GM19455 (cell line): ENCODE data around the gene HPCA.
"Not testable (repeated sequence)": the region's sequence is repeated elsewhere in the genome, so short reads cannot be mapped to it uniquely, and the experiment has no call there.

Experiments used
- ATAC-seq: cut with Tn5 transposase; IDR thresholded peaks from one replicate; pipeline ENCODE4 v1.9.1; 2021; ENCODE audit not compliant: unreplicated experiment

The HPCA gene

DNA sequence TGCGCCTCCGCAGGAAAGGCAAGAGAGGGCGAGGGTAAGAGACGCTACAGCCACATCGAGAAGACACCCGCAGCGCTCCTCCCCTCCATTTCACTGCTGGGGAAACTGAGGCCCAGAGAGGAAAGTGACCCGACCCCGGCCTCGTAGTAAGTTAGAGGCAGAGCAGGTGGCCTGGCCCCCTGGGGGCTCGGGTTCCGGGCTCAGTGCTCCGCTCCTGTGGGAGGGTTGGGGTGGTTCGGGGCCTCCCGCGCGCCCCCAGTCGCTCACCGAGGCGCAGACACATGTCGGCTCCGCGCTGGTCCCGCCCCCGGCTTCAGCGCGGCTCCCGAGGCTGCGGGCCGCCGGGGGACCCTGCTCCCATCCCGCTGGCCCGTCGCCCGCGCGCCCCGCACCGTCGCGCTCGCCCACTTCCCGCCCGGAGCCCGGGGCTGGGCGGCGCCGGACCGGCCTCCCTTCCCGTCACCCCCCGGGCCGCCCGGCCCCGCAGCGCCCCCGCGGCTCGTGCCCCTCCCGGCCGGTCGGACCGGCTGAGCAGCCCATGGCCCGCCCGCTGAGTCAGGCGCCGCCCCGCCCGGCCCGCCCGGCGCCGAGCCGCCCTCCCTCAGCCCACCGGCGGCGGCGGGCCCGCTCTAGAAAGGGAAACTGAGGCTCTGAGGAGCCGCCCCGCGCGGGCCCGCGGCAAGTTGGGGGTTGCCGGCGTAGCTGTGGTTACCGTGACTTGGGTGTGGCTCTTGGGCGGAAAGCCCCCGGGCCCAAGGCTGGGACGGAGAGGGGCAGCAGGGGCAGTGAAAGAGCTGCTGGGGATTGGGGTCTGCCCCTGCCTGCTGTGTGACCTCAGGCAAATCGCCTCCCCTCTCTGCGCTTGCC, 14.9 kb downstream of the HPCA start, which contains the start of gene TMEM54:
Gene TMEM54, minus strand, starts transcription at position 434 of the 867 bp plus-strand sequence. Its CDS starts 151 bp downstream, at position 283.
- no peak for ATAC-seq

DNA sequence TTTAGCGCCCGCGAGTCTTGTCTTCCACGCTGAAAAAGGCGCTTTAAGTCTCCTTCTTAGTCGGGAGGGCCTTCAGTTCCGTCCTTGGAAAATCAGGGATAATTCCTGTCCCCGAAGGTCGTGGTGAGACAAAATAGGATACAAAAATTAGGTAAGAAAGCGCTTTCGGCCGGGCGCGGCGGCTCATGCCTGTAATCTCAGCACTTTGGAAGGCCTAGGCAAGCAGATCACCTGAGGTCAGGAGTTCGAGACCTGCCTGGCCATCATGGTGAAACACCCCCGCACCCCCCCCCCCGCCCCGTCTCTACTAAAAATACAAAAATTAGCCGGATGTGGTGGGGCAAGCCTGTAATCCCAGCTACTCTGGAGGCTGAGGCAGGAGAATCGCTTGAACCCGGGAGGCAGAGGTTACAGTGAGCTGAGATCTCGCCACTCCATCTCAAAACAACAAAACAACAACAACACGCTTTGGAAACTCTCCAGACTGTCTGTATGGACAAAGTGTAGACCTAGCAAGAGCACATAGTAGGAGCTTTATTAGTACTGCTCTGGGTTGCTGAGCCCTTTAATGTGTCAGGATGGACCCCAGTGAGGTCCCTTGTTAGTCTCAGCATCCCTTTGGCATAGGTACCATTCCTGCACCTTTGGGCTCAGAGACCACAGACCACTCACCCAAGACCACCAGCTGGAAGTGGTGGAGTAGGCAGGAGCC, 15.7 kb downstream of the HPCA start:
- ATAC-seq = no peak

DNA sequence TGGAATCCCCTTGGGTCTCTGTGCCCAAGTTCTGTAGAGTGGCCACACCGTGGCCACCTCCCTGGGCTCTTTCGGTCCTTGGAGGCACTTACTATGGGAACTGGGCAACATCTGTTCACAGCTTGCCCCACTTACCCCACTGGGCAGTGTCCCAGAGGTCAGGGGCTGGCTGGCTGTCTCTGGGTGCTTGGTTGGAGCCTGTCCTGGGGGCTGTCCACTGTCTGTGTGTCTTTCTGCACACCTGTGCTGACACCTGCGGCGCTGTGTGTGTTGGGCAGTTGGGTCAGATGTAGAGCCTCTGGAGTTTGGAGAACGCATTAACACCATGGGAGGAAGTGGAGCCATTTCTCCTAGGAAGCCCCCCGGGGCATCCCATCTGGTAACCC, 16.2 kb downstream of the HPCA start:
- no peak for ATAC-seq

DNA sequence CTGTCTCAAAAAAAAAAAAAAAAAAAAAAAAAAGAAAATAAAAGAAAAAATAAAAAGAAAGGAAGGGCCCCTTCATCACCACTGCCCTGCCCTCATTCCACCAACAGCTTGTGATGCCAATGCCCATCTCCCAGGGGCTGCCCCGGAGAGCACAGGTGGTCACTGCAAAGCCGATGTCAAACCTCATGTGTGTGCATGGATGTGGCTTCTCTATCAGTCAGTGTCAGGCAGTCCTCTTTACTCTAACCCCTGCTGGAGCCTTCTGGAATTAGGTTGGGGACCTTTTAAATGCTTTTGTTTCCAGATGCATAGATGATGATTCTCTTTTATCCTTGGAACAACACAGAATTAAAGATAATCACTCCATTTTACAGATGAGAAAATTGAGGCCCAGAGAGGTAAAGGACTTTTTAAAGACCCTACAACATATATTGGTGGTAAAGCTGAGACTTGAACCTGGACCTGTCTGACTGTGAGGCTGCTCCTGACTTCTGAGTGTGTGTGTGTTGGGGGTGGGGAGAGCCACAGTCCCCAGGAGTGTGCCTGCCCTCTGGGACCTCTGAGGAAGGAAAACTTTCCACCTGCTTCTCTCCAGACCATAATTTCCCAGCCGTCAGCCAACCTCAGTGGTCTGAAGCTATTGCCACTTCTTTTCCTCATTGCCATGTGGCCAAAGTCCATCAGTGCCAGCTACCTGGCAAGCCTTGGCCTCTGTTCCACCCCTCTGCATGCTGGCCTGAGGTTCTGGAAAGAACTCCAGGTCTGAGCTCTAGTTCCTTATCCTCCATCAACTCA, 17.9 kb downstream of the HPCA start:
- no peak for ATAC-seq

DNA sequence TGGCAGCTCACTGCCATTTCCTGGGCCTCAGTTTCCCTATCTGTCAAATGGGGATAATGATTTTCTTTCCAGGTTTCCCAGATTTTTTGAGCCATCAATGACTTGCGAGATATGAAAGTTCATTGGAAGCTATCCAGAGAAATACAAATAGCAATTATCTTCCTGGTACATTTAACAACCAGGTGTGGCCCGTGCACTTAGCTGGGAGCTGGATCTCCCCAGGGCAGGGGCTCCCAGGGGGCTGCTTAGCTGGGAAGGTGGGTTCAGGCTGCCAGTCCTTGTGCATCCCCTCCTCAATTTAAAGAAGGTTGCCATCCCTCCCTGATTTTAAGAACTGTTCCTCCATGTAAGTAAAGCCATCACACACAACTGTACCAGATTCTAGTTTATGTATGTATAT, 18.5 kb downstream of the HPCA start:
- no peak for ATAC-seq

DNA sequence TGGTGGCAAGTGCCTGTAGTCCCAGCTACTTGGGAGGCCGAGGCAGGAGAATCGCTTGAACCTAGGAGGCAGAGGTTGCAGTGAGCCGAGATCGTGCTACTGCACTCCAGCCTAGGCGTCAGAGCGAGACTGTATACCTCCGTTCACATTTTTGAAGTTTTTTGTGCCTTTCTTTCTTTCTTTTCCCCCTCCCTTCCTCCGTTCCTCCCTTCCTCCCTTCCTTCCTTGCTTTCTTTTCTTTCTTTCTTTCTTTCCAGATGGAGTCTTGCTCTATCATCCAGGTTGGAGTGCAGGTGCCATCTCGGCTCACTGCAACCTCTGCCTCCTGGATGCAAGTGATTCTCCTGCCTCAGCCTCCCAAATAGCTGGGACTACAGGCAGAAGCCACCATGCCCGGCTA, 19.3 kb downstream of the HPCA start:
- ATAC-seq = not testable (repeated sequence)

DNA sequence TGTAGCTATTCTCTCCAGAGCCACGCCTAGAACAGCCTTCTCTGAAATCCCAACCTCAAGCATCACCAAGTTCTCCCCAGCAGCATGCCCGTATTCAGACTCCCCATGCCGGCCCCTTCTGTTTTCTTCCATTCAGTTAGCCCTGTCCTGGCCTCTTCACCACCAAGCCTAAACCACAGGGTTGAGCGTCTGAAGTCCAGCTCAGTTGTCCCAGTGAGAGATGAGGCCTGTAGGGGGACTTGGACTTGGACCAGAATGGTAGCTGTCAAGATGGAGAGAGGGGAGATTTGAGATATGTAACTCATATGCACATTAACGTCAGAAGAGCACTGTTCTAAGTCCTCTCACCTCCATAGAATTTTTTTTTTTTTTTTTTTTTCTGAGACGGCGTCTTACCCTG, 20.4 kb downstream of the HPCA start:
- no peak for ATAC-seq

DNA sequence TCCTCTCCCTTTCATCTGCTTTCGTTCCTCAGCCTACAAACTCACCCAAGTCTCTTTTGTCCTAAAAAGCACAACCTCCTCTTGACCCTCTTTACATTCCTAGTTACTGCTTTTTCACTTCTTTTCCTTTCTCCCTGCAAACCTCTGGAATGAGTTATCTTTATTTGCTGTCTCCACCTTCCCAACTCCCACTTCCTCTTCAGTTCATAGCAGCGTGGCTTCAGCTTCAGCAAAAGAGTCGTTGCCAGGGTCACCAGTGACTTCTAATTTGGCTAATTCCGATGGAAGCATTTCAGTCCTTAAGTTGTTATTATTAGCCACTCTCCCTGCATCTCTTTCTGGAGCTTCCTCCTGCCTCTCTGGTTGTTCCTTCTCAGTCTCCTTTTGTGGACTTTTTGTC, 21.1 kb downstream of the HPCA start:
- ATAC-seq = no peak

DNA sequence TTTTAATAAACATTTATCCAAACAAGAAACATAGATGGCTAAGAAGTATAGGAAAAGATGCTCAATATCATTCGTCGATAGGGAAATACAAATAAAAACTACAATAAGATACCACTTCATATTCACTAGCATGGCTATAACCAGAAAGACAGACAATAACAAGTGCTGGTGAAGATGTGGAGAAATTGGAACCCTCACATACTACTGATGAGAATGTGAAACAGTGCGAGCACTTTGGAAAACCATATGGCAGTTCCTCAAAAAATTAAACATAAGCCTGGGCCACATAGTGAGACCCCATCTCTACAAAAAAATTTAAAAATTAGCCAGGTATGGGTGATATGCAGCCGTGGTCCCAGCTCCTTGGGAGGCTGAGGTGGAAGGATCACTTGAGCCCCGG, 24.0 kb downstream of the HPCA start:
- no peak for ATAC-seq

DNA sequence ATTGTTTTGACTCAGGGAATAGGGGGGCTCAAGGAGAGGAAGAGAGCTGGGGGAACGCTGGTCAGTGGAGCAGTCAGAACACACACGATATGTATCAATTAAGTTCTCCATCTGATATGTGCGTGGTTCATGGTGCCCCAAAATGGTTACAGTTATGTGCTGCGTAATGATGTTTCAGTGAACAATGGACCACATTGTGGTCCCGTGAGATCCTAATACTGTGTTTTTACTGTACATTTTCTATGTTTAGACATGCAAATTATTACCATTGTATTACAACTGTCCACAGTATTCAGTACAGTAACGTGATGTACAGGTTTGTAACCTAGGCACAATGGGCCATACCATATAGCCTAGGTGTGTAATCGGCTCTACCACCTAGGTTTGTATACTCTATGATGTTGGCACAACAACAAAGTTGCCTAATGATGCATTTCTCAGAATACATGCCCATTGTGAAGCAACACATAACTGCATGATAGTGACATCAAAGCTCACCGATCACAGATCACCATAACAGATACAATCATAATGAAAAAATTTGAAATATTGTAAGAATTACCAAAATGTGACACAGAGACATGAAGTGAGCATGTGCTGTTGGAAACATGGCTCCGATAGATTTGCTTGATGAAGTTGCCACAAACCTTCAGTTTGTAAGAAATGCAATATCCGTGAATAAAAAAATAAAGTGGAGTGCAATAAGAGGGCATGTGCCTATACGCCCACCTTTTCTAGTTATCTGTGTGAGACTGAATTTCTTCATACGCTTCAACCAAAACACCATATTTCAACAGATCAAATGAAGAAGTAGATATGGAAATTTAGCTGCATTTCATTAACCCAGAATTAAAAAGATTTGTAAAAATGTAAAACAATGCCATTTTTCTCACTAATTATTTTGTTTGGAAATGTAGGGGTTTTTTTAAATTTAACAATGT, 29.7 kb downstream of the HPCA start:
- no peak for ATAC-seq

DNA sequence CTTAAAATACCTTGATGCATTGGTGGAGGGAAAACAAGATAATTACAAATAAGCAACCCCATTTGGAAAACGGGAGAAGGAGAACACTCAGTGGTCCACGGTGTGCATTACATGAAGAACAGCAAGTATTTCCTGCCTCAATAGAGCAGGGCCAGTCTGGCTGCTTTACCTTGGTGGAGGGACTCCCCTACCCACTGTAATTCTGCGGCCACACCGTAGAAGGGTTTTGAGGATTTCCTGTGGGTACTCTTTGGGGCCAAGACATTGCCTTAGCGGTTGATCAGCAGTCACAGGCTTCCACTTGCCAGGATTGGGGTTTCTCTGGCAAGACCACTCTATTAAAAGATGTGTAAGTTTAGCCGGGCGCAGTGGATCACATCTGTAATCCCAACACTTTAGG, 31.2 kb downstream of the HPCA start:
- ATAC-seq = no peak

DNA sequence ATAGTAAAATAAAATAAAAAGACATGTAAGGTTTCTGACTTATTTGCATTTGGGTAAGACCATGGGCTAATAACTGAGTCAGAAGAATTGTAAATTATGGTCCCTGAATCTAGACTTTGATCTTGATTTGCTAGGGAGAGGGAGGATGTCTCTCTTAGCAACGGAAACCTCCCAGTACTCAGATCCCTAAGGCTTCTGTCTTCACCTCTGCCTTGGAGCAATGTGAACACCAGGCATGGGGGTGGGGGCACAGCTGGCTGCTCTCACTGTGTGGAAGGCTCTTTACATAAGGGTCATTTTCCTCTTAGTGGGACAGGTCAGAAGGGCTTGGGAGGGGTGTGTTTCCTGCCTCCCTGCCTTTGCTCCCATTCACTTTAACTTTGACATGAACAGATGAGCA, 31.9 kb downstream of the HPCA start:
- ATAC-seq = no peak

DNA sequence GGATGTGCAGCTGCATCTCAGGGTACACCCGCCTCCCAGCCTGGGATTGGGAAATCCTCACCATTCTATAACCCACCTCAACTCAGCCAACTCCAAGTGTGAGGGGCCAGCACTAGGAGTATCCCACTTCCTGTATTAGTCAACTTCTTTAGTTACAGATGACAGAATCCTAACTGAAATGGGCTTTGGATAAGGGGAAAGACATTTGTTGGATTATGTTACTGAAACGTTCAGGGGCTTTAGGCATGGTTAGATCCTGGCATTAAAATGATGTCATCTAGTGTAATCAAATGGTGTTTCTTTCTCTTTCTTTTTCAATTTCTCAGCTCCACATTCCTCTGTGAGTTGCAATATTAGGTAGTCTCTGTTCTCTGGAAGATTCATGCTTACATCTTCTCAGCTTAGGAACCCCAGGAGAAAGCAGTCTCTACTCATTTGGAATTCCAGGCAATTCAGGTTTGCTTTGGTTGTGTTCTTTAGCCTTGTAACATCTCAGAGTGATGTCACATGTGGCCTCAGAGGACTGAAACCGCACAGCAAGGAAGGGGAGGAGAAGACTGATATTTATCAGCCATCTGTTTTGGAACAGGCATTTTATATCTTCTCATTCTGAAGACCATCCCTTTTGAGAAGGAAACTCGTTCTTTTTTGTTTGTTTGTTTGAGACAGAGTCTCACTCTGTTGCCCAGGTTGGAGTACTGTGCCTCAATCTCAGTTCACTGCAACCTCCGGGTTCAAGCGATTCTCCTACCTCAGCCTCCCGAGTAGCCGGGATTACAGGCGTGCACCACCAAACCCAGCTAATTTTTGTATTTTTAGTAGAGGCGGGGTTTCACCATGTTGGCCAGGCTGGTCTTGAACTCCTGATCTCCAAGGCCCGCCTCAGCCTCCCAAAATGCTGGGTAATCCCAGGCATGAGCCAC, 33.8 kb downstream of the HPCA start:
- ATAC-seq = no peak

DNA sequence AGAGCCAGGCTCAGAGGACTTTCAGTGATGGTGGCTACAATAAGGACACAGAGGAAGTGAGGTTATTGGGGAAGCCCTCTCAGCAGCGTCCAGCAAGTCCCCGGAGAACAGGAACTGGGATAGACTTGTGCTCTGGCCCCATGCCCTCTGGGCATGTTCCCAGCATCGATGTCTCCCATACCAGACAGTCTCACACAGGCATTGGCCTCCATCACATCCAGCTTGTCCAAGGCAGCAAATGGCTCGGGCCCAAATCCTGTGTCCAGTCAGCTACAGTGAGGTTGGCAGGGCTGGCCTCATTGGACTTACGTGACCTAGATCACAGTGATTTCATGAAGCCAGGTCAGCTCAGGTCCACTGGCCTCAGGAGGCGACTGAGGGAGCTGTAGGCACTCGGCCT, 34.5 kb downstream of the HPCA start:
- ATAC-seq = no peak

DNA sequence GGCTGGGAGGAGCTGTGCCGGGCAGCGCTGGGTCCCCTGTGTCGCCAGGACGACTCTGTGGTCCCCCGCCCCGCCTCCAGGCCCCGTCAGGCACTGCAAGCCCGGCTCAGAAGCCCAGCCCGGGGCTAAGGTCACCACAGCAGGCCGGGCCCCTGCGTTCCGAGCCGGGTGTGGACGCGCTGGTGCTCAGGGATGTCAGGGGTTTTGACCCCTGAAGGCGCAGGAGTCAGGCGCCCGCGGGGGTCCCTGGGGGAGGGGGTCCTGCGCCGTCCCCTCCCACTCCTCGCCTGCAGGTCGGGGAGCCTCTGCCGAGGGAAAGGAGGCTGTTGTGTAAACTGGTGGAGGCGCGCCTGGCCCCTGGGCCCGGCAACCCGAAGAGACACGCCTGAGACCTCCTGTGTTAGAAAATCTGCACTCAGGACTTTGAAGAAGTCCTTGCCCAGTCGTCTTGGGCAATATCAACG, 38.6 kb downstream of the HPCA start:
- no peak for ATAC-seq

DNA sequence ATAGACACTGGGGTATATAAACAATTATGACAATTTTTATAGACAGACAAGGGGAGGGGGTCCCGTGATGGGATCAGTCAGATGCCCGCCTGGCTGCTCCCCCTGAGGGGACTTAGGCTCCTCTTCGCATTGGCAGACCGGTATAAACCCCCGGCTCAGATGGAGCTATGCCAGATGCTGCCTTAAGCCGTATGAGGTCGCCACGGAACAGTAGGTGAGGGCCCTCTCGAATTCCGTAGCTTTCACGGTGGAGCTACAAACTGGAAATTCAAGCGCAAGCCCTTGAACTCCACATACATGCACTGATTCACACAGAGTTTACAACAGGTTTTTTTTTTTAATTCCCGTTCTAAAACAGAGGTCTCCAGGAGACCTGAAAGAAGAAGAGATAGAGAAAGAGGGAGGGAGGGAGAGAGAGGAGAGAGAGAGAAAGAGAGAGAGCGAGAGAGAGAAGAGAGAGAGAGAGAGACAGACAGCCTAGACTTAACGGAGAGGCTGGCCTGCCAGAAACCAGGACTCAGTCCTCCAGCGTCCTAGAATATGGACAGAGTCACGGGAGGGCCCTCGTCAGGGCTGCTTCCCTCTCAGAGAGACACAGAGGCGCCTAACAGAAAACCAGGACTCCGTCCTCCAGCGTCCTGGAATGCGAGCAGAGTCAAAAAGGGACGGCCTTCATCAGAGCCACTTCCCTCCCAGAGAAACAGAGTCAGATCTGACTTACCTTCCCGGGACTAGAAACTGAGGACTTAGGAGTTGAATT, 39.3 kb downstream of the HPCA start:
- no peak for ATAC-seq

DNA sequence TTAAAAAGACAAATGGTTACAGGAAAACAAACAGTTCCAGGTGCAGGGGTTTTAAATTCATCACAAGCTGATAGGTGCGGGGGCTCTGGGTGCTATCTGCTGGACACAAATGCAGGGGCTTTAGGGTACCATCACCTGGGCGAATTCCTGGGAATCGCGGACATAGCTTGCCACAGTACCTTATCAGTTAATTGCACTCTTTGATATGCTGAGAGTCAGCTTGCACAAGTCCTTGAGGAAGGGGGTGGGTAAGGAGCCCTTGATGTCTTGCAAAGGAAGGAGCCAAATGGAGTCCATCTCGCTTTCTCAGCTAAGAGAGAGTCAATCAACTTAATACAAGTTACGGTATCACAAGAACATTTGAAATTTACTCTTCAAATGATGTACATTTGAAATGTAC, 40.3 kb downstream of the HPCA start:
- no peak for ATAC-seq

DNA sequence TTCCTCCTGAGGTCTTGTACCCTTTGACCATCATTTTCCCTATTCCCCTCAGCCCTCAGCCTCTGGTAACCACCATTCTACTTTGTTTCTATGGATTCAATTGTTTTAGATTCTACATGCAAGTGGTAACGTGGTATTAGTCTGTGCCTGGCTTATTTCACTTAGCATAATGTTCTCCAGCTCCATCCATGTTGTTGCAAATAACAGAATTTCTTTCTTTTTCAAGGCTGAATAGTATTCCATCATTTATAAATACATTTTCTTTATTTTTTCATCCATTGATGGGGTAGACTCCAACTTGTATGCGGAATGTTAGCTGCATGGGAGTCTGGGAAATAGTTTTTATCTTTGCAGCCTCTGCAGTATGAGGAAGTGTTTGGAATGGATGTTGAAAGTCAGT, 41.1 kb downstream of the HPCA start:
- no peak for ATAC-seq

DNA sequence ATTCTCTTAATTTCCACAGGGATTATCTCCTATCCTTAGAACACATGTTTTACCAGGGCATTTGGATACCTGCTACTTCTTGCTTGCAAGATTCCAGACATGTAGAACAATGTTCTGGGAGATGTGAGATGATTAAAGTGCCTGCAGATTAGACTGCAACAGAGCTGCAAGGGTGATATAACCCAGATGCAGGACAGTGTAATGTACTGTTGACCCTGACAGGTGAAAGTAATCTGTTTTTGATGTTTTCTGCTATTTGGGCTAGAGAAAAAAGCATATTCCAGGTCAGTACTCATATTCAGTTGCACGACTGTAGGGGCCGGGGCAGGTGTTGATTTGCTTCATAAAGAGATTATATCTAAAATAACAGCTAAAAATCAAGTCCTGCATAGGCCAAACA, 42.0 kb downstream of the HPCA start:
- no peak for ATAC-seq
